Hematopoietic multipotent progenitor cell treated with erythropoietin and hydrocortisone succinate and interleukin-3 and kit ligand, for 4 days (in vitro differentiated cells): ENCODE measurements around the gene WWOX.
"Not testable (repeated sequence)": the region's sequence is repeated elsewhere in the genome, so short reads cannot be mapped to it uniquely, and the experiment has no call there.

Source experiments
- DNase-seq: peaks from one replicate; pipeline ENCODE4 v3.0.0-alpha.2; 2015

The WWOX gene

GRCh38 chr16:78505544-78506366 lies 406.3 kb downstream of the WWOX start:
- no peak for DNase-seq

- DNase-seq, result no peak
Measured at GRCh38 chr16:78506367-78507193, 407.1 kb downstream of the WWOX start.

DNA sequence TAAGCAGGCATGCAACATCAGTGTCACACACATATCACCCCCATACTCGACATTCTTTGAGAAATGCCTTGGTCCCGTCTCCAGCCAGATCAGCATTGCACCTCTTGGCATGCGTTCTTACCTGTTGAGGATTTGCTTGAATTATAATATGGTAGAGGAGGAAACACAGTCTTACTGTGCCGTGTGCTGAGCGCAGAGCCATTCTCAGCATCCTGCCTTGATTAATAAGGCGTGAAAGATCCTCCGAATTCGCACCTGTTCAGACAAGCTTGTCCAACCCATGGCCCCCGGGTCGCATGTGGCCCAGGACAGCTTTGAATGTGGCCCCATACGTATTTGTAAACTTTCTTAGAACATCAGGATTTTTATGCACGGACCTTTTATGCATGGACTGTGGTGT lies 408.1 kb downstream of the WWOX start:
- DNase-seq, result no peak

- no peak for DNase-seq
Measured at GRCh38 chr16:78509965-78510364, 410.5 kb downstream of the WWOX start.

DNA sequence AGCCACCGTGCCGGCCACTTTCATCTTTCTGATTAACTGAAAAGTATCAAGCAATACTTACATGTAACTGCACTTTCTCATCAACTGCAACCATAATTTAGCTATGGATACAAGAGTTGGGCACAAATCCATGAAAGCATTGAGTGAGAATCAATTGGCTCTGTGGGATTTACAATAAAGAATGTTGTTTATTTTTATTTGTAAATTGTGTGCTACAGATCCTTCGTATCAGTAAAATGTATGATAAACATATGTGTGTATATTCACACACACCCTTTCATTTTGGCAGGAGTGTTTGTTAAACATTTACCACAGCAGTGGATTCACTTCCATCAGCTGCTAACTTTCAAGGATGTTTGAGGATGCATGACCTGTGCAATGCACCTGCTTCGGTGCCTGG lies 411.0 kb downstream of the WWOX start:
- no peak for DNase-seq

GRCh38 chr16:78513838-78514237 lies 414.4 kb downstream of the WWOX start:
- DNase-seq, result no peak

DNA sequence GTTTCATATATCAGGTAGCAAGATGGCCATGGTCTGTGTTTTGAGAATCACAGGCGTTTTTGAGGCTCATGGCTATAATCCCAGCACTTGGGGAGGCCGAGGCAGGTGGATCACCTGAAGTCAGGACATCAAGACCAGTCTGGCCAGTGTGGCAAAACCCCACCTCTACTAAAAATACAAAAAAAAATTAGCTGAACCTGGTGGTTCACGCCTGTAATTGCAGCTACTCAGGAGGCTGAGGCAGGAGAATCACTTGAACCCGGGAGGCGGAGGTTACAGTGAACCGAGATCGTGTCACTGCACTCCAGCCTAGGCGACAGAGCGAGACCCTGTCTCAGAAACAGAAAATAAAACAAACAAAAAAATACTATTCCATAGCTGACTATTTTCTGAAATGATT lies 415.4 kb downstream of the WWOX start:
- not testable (repeated sequence) for DNase-seq

- no peak for DNase-seq
Measured at GRCh38 chr16:78515421-78515820, 416.0 kb downstream of the WWOX start.

GRCh38 chr16:78516006-78516736 lies 416.7 kb downstream of the WWOX start:
- no peak for DNase-seq

DNA sequence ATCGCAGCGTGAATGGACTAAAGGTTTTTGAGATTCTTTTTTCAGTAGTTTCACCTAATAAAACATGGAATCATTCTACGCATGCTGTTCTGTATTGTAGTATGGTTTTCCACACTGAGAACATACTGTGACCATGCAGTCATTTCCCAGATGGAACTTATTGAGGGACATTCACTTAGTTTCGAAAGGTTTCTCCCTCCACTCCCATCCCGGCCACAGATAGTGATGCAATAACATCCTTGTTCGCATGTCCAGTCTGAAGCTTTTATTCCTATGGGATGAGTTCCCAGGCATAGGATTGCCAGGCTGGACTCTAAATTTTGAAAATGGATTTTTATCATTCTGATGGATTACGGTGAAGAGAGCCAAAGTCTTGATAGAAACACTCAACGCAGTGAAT lies 420.4 kb downstream of the WWOX start:
- no peak for DNase-seq

GRCh38 chr16:78520470-78520869 lies 421.0 kb downstream of the WWOX start:
- DNase-seq, result no peak

- no peak for DNase-seq
Measured at GRCh38 chr16:78522327-78522726, 422.9 kb downstream of the WWOX start.

- DNase-seq, result peak; percentile 49
Measured at GRCh38 chr16:78523212-78523985, 423.9 kb downstream of the WWOX start.

DNA sequence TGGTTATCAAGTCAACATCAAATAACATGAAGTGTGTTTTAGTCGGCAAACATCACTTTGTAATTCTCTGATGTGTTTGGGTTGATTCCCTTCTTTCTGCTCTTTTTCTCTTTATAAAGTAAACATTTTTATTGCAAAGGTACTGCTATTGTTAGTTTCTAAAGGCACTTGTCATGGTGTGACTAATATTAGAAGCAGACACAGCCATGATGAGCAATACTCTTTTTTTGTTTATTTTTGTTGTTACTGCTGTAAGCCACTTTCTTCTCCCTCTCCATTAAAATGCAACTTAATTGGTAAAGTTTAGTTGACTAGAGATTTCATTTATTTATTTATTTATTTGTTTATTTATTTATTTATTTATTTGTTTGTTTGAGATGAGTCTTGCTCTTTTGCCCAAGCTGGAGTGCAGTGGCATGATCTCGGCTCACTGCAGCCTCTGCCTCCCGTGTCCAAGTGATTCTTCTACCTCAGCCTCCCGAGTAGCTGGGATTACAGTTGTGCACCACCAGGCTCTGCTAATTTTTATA lies 424.7 kb downstream of the WWOX start:
- DNase-seq, result no peak

DNA sequence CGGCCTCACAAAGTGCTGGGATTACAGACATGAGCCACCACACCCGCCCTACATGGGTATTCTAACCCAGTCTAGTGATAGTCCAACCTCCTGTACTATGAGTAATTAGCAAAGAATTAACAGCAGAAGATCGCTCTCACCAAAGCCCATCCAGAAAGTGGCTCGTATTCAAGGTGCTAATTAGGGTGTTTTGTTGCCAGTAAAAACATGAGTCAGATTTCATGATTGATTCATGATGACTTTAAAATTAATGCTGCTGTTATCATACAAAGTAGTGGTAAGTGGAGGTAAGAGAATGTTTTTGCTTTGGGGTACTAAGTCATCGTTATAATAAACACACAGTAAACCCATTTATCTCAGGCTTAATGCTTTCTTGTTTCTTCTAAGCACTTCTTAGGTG lies 428.8 kb downstream of the WWOX start:
- DNase-seq, result no peak

- no peak for DNase-seq
Measured at GRCh38 chr16:78529881-78530280, 430.4 kb downstream of the WWOX start.

DNA sequence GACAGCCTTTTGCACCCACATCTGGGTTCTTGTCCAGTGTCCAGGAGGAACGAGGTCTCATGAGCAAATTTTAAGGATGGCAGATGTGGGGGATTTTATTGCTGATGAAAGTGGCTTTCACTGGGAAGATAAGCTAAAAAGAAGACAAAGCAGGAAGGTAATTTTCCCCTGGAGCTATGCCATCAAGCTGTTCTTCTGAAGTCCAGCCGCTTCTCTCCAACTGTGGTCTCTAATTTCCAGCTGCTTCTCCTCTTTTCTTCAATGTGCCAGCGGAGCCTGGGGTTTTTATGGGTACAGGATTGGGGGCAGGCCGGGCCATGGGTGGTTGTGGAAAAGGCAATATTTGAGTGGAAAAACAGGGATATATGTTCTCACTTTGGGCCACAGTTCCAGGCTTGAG lies 430.8 kb downstream of the WWOX start:
- no peak for DNase-seq

DNA sequence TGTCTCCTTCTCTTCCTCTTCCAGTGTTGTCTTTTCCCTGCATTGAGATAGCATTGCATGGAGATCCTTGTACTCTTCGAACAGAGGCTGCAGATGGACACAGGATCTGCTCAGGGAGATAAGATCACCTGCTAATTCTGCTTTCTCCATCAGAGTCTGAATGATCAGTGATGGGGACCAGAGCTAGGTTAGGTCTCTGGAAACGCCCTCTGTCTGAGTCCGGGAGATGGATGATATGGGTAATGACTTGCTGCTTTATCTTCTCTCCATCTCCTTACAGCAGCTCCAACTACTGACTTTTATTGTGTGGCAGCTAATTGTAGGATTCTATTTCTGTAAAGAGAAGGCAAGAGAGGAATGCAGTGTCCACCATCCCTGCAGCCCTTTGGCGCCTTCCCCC lies 435.6 kb downstream of the WWOX start:
- no peak for DNase-seq

DNA sequence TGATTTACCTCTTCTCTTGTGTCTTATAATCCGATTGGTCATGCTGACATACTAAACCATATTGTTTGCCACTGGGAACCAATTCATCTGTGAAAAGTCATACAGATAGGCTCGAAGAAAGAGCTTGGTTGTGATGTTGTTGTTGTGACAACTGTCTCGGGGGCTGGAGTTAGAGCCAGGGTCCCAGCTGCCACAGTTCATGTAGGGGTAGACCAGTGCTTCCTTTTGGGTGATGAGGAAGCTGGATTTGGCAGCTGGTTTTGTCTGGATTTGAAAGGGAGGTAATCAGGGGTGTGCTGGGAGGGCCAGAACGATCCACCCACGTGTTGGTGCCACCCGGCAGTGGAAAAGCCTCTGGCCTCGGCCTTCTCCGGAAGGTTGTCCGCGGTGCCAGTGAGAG lies 438.1 kb downstream of the WWOX start:
- no peak for DNase-seq

DNA sequence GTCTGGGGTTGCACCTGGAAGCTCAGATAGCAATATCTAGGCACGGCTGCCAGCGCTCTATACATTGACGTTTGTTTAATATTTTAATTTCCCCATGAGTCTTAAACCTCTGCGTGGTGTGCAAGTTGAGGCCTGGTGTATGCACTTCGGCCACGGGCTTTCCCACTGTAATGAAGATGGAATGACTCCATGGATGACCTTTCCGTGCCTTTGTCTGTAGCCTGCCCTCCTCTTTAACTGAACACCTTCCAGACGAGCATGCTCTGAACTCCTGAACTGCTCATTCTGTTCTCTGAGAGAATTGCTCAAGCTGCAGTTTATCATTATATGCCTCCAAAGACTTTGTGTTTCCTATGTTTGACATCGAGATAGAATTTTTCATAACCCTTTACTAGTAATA lies 438.8 kb downstream of the WWOX start:
- DNase-seq, result no peak

DNA sequence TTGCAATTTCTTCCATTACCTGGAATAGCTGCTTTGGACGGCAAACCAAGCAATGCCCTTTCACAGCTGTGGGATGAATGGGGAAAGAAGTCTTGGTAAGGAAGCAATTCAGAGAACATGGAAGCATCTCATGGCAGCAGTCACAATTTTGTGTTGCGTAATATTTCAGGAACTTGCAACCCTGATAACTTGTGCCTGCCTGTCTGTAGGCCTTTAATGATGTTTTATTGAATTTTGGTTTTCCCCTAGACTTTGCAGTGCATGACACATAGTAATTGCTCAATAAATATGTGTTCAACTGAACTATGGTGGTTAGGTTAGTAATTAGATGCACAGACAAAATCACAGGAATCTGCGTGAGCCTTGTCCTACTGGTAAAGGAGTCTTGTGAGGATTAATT lies 439.5 kb downstream of the WWOX start:
- peak; percentile 5 for DNase-seq

- no peak for DNase-seq
Measured at GRCh38 chr16:78542419-78542818, 443.0 kb downstream of the WWOX start.

GRCh38 chr16:78543023-78543422 lies 443.6 kb downstream of the WWOX start:
- DNase-seq, result no peak
